GM21381 (cell line): ENCODE measurements around the gene CNTN4.

ENCODE experiments used
- ATAC-seq: cut with Tn5 transposase; IDR thresholded peaks from one replicate; pipeline ENCODE4 v1.9.1; 2021; ENCODE audit warnings: mild to moderate bottlenecking, moderate library complexity; ENCODE audit not compliant: unreplicated experiment

Gene CNTN4

GRCh38 chr3:2148561-2149340, 50.1 kb downstream of the CNTN4 start:
- no peak for ATAC-seq

GRCh38 chr3:2153053-2153452, 54.4 kb downstream of the CNTN4 start:
- ATAC-seq = no peak

- ATAC-seq = no peak
These were observed 54.9 kb downstream of the CNTN4 start for GRCh38 chr3:2153547-2153946.

- ATAC-seq = no peak
These were observed 56.0 kb downstream of the CNTN4 start for GRCh38 chr3:2154621-2155020.

- ATAC-seq = no peak
These were observed 57.7 kb downstream of the CNTN4 start for GRCh38 chr3:2156244-2156847.

GRCh38 chr3:2158828-2159227, 60.2 kb downstream of the CNTN4 start:
- no peak for ATAC-seq

GRCh38 chr3:2166552-2166951, 67.9 kb downstream of the CNTN4 start:
- ATAC-seq = no peak

GRCh38 chr3:2172561-2173171, 74.0 kb downstream of the CNTN4 start:
- ATAC-seq = no peak

GRCh38 chr3:2180634-2181033, 82.0 kb downstream of the CNTN4 start:
- no peak for ATAC-seq

GRCh38 chr3:2198776-2199279, 100.2 kb downstream of the CNTN4 start:
- no peak for ATAC-seq

GRCh38 chr3:2204054-2204453, 105.4 kb downstream of the CNTN4 start:
- no peak for ATAC-seq

- no peak for ATAC-seq
These were observed 107.0 kb downstream of the CNTN4 start for GRCh38 chr3:2205692-2206091.

- ATAC-seq = no peak
These were observed 107.9 kb downstream of the CNTN4 start for GRCh38 chr3:2206536-2206935.

GRCh38 chr3:2211568-2211967, 112.9 kb downstream of the CNTN4 start:
- ATAC-seq = no peak

GRCh38 chr3:2212206-2212605, 113.5 kb downstream of the CNTN4 start:
- ATAC-seq = no peak

- ATAC-seq = no peak
These were observed 119.7 kb downstream of the CNTN4 start for GRCh38 chr3:2218375-2218774.

GRCh38 chr3:2218816-2219215, 120.2 kb downstream of the CNTN4 start:
- ATAC-seq = no peak

- ATAC-seq = no peak
These were observed 137.5 kb downstream of the CNTN4 start for GRCh38 chr3:2236203-2236602.

- no peak for ATAC-seq
These were observed 145.5 kb downstream of the CNTN4 start for GRCh38 chr3:2244137-2244536.

GRCh38 chr3:2246873-2247648, 148.4 kb downstream of the CNTN4 start:
- ATAC-seq = no peak

GRCh38 chr3:2247831-2248230, 149.2 kb downstream of the CNTN4 start:
- no peak for ATAC-seq
